Upper lobe of left lung (tissue), 6 donors: ENCODE measurements around the gene CPHXL. TPM values are rescaled to one million over a fixed set of nuclear protein-coding genes. Genes with fewer than 3 reads are reported as not detected.
A peak's percentile ranks its signal among the peaks of the same experiment; 100 is the strongest.

Source experiments
- ATAC-seq, 2 donors: fragments of 200-7000 bp; cut with Tn5 transposase; one replicate each; pipeline ENCODE4 v1.9.1; 2022; ENCODE audit warnings: mild to moderate bottlenecking in 2 of 2, moderate library complexity in 2 of 2; ENCODE audit not compliant: low FRiP score in 2 of 2
- DNase-seq, 2 donors: peaks; one replicate each; pipeline ENCODE4 v3.0.0-alpha.2; 2019 to 2020
- H3K27ac ChIP-seq, 4 donors: fragments of 200-600 bp; sonication (generic); one replicate each; pipeline ENCODE4 v1.5.1; 2016 to 2019
- H3K27me3 ChIP-seq, 4 donors: fragments of 200-600 bp; sonication (generic); one replicate each; pipeline ENCODE4 v1.5.1; 2017 to 2019
- H3K36me3 ChIP-seq, 4 donors: fragments of 200-600 bp; sonication (generic); one replicate each; pipeline ENCODE4 v1.5.1; 2016 to 2019
- H3K4me1 ChIP-seq, 4 donors: fragments of 200-600 bp; sonication (generic); one replicate each; pipeline ENCODE4 v1.5.1; 2018 to 2019
- H3K4me3 ChIP-seq, 4 donors: fragments of 200-600 bp; sonication (generic); one replicate each; pipeline ENCODE4 v1.5.1; 2017 to 2019; ENCODE audit warnings: mild to moderate bottlenecking in 2 of 4, moderate library complexity in 1 of 4
- H3K9me3 ChIP-seq, 4 donors: fragments of 200-600 bp; sonication (generic); one replicate each; pipeline ENCODE4 v1.5.1; 2018 to 2019
- CTCF ChIP-seq, 6 experiments: fragments of 450-650 bp in 4 of 6; fragments of 200-600 bp in 2 of 6; sonication (generic) in 2 of 6; IDR thresholded peaks; one replicate each; pipeline ENCODE4 v1.5.1; 2016 to 2019; ENCODE audit warnings: antibody characterized with exemption in 6 of 6
- EP300 ChIP-seq, 4 donors: sonication (generic); formaldehyde crosslinking; IDR thresholded peaks; one replicate each; pipeline ENCODE4 v1.5.1; 2017; ENCODE audit warnings: antibody characterized with exemption in 4 of 4, control low read depth in 2 of 4
- POLR2A ChIP-seq, 4 donors: fragments of 450-650 bp; IDR thresholded peaks; one replicate each; pipeline ENCODE4 v1.5.1; 2016 to 2017; ENCODE audit warnings: antibody characterized with exemption in 4 of 4, mild to moderate bottlenecking in 2 of 4
- POLR2AphosphoS5 ChIP-seq, 2 donors: sonication (generic); formaldehyde crosslinking; IDR thresholded peaks; one replicate each; pipeline ENCODE4 v1.5.1; 2017; ENCODE audit warnings: antibody characterized with exemption in 2 of 2
- WGBS, 2 donors: methylation state at CpG; one replicate each; pipeline ENCODE4 v1.1.5; 2017 to 2018; 5-methylcytosine and 5-hydroxymethylcytosine counted together
- total RNA-seq, 6 donors: library from RNA; depleted of rRNA in 4 of 6; stranded (reverse); fragments of >200 nt in 4 of 6; gene quantifications; one replicate each; pipeline versions ENCODE4 v1.1.0 to v1.2.1, GENCODE V29; 2016 to 2021
- donor health status: DM: no; HTN: no; CAD: no; lungs with moderate emphysema.
- donor health status: DM: no; HTN: yes; CAD: no; lungs with severe emphysema.

Gene CPHXL
- total RNA-seq, 6 donors from 2014 or later = not detected

- H3K27ac ChIP-seq = no peak overlapping the region
- no peaks in the 10 kb centered on the region for H3K4me1 ChIP-seq
- no peaks in the 10 kb centered on the region for H3K27me3 ChIP-seq
- H3K4me3 ChIP-seq = no peak overlapping the region
- DNase-seq (no peak), ATAC-seq (no peak)
- no peaks in the 10 kb centered on the region for H3K36me3 ChIP-seq
- no peaks in the 10 kb centered on the region for H3K9me3 ChIP-seq
- no peak for TF ChIP-seq CTCF (IDR thresholded peaks at IDR 0.05)
- 78 to 84% methylated on average over 2 of the region's 2 CpGs for WGBS, 2 donors
Observed at GRCh38 chr16:75762746-75763145, 36.5 kb upstream of the CPHXL start.

GRCh38 chr16:75761108-75761507, 34.8 kb upstream of the CPHXL start:
- H3K36me3 ChIP-seq = no peaks in the 10 kb centered on the region
- DNase-seq = no peak
- ATAC-seq = no peak
- H3K27me3 ChIP-seq = no peaks in the 10 kb centered on the region
- 69% methylated on average over 7 of the region's 7 CpGs for WGBS, 2 donors
- no peak overlapping the region for H3K27ac ChIP-seq
- H3K4me3 ChIP-seq = no peak overlapping the region
- no peaks in the 10 kb centered on the region for H3K4me1 ChIP-seq
- no peak for TF ChIP-seq POLR2A (IDR thresholded peaks at IDR 0.05)
- no peak for TF ChIP-seq EP300 (IDR thresholded peaks at IDR 0.05)
- no peak for TF ChIP-seq POLR2AphosphoS5 (IDR thresholded peaks at IDR 0.05)
- TF ChIP-seq CTCF (IDR thresholded peaks at IDR 0.05) = no peak
- H3K9me3 ChIP-seq = no peaks in the 10 kb centered on the region

GRCh38 chr16:75760018-75760519, 33.8 kb upstream of the CPHXL start:
- no peak overlapping the region for H3K27ac ChIP-seq
- 26 to 38% methylated on average over 2 of the region's 2 CpGs for WGBS, 2 donors

GRCh38 chr16:75758215-75758614, 31.9 kb upstream of the CPHXL start:
- ATAC-seq (peak in 1 of 2 donors; percentile 66), DNase-seq (no peak)
- H3K4me3 ChIP-seq = no peak overlapping the region
- no peak overlapping the region for H3K27ac ChIP-seq
- H3K36me3 ChIP-seq = no peaks in the 10 kb centered on the region
- no peaks in the 10 kb centered on the region for H3K4me1 ChIP-seq
- no peaks in the 10 kb centered on the region for H3K27me3 ChIP-seq
- 29 to 48% methylated on average over 1 of the region's 1 CpG for WGBS, 2 donors
- H3K9me3 ChIP-seq = no peaks in the 10 kb centered on the region
- no peak for TF ChIP-seq CTCF (IDR thresholded peaks at IDR 0.05)
- TF ChIP-seq POLR2AphosphoS5 (IDR thresholded peaks at IDR 0.05) = no peak
- no peak for TF ChIP-seq POLR2A (IDR thresholded peaks at IDR 0.05)
- no peak for TF ChIP-seq EP300 (IDR thresholded peaks at IDR 0.05)

More at GRCh38 chr16:75760018-75760519, 33.8 kb upstream of the CPHXL start:
- H3K4me3 ChIP-seq = no peak overlapping the region
- no peaks in the 10 kb centered on the region for H3K9me3 ChIP-seq
- TF ChIP-seq POLR2AphosphoS5 (IDR thresholded peaks at IDR 0.05) (no peak), EP300 (IDR thresholded peaks at IDR 0.05) (no peak), CTCF (IDR thresholded peaks at IDR 0.05) (no peak), POLR2A (IDR thresholded peaks at IDR 0.05) (no peak)
- H3K4me1 ChIP-seq = no peaks in the 10 kb centered on the region
- H3K27me3 ChIP-seq = no peaks in the 10 kb centered on the region
- no peaks in the 10 kb centered on the region for H3K36me3 ChIP-seq
- ATAC-seq (no peak), DNase-seq (no peak)

- DNase-seq = peak in 1 of 2 donors; percentile 24
- Histone ChIP-seq H3K4me1 (no peaks in the 10 kb centered on the region), H3K4me3 (no peak overlapping the region), H3K27me3 (no peaks in the 10 kb centered on the region), H3K27ac (no peak overlapping the region), H3K36me3 (no peaks in the 10 kb centered on the region), H3K9me3 (no peaks in the 10 kb centered on the region)
- WGBS, 2 donors = 36 to 61% methylated on average over 5 of the region's 5 CpGs
- no peak for TF ChIP-seq POLR2A (IDR thresholded peaks at IDR 0.05)
- no peak for TF ChIP-seq EP300 (IDR thresholded peaks at IDR 0.05)
- TF ChIP-seq CTCF (IDR thresholded peaks at IDR 0.05) = no peak
- TF ChIP-seq POLR2AphosphoS5 (IDR thresholded peaks at IDR 0.05) = no peak
- ATAC-seq = no peak
Observed at GRCh38 chr16:75754141-75754540, 27.9 kb upstream of the CPHXL start.
